Endodermal cell (in vitro differentiated cells): ENCODE data around the gene BCL2L2. TPM values are rescaled to one million over a fixed set of nuclear protein-coding genes. Genes with fewer than 3 reads are reported as not detected.
A peak's percentile ranks its signal among the peaks of the same experiment; 100 is the strongest.

ENCODE experiments used
- DNase-seq: peaks from one replicate; pipeline ENCODE4 v3.0.0-alpha.2; 2017
- H3K27ac ChIP-seq: 2 replicates; pipeline ENCODE4 v1.5.1; 2013; ENCODE audit warnings: mild to moderate bottlenecking, low read depth, low read length, moderate library complexity
- H3K27me3 ChIP-seq: 2 replicates; pipeline ENCODE4 v1.6.1; 2013; ENCODE audit warnings: mild to moderate bottlenecking, low read length, moderate library complexity; ENCODE audit not compliant: insufficient read depth, control insufficient read depth, poor library complexity, severe bottlenecking
- H3K36me3 ChIP-seq: 2 replicates; pipeline ENCODE4 v1.7.0; 2013; ENCODE audit warnings: mild to moderate bottlenecking, low read length, moderate library complexity; ENCODE audit not compliant: control insufficient read depth, insufficient read depth
- H3K4me1 ChIP-seq: one replicate; pipeline ENCODE4 v1.7.0; 2013; ENCODE audit warnings: low read length; ENCODE audit not compliant: control insufficient read depth, insufficient read depth
- H3K4me3 ChIP-seq: 2 replicates; pipeline ENCODE4 v1.5.1; 2013; ENCODE audit warnings: mild to moderate bottlenecking, low read length, moderate library complexity
- H3K9ac ChIP-seq: 2 replicates; pipeline ENCODE4 v1.6.1; 2013; ENCODE audit warnings: mild to moderate bottlenecking, low read length, moderate library complexity; ENCODE audit not compliant: poor library complexity, severe bottlenecking; ENCODE audit errors: extremely low read depth
- H3K9me3 ChIP-seq: 2 replicates; pipeline ENCODE4 v1.6.1; 2013; ENCODE audit warnings: mild to moderate bottlenecking, low read length, moderate library complexity; ENCODE audit not compliant: control insufficient read depth
- H3K27ac Mint-ChIP-seq: 2 replicates; pipeline ENCODE4 v1.8.0; 2020; ENCODE audit warnings: mixed read lengths
- H3K27me3 Mint-ChIP-seq: 2 replicates; pipeline ENCODE4 v1.8.0; 2021; ENCODE audit warnings: mild to moderate bottlenecking, mixed read lengths; ENCODE audit not compliant: insufficient read depth
- H3K36me3 Mint-ChIP-seq: 2 replicates; pipeline ENCODE4 v1.8.0; 2020; ENCODE audit warnings: low read depth, mixed read lengths
- H3K4me1 Mint-ChIP-seq: 2 replicates; pipeline ENCODE4 v1.8.0; 2020; ENCODE audit warnings: mixed read lengths
- H3K4me3 Mint-ChIP-seq: 2 replicates; pipeline ENCODE4 v1.8.0; 2020; ENCODE audit warnings: mild to moderate bottlenecking, moderate library complexity, mixed read lengths
- H3K9me3 Mint-ChIP-seq: 2 replicates; pipeline ENCODE4 v1.8.0; 2020; ENCODE audit warnings: mild to moderate bottlenecking, mixed read lengths
- CTCF ChIP-seq: fragments of 200-600 bp; sonication (generic); conservative IDR thresholded peaks from 2 replicates; pipeline ENCODE4 v1.5.0; 2021; ENCODE audit warnings: antibody characterized with exemption, mild to moderate bottlenecking
- WGBS, 2 experiments: methylation state at CpG; one replicate each; pipeline versions ENCODE4 v1.1.5 to v1.1.7; 2013; ENCODE audit warnings: missing lambda C conversion rate in 2 of 2, mixed read lengths in 1 of 2; ENCODE audit not compliant: insufficient coverage in 1 of 2, insufficient read length in 1 of 2; 5-methylcytosine and 5-hydroxymethylcytosine counted together
- total RNA-seq, 2 donors: library from RNA; stranded (reverse); fragmentation: NEBNext Ultra II Directional in 1 of 2; extraction: Animal tissue kit (Norgen Biotek cat#: 25700) in 1 of 2; gene quantifications; 2 replicates in 1 of 2; 3 replicates in 1 of 2; pipeline ENCODE4 v1.2.1, GENCODE V29; 2021

Gene BCL2L2
- total RNA-seq, 2 donors from 2014 or later: 21.9 to 29.5 TPM

DNA sequence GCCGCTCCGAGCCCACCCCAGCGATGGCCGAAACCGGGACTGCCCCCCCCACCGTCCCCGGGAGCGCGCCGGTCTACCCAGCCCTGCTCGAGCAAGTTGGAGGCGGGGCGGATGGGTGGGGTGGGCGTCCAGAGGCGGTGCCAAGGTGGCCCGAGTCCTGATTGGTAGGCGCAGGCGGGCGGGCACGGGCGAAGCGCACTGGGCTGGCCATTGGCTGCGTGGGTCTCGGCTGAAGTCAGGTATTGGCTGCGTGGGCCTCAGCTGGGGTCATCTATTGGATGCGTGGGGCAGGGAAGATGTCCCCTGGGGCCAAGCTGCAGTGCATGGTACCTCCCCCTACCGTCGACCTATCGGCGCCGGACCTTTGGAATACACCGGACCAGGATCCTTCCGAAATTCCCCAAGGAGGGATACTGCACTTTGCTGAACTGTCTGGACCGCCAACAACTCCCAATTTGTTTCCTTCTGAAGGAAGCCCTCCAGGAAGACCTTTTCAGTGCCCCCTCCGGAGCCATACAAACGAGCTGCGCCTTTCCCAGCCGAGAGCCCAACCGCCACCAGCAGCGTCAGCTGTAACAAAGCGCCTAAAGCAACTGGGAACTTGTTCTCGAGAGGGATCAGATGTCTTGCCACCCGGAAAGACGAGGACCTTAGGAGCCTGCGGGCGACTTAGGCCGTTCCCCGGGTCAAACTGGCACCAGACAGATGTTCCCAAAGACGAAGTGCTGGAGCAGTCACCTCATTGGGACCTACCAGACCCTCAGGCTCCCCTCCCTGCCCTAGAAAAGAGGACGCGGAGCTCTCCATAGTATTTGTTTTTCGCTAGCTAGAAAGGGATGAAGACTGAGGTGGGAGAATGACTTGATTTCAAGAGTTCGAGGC is 20.4 kb upstream of the BCL2L2 start, which contains the start of gene HOMEZ:
HOMEZ (minus strand) TSS at position 113 of the 882 bp plus-strand sequence. CDS start 180 bp downstream, outside the sequence.
- Histone ChIP-seq H3K27ac (peak within 1 kb of the TSS; percentile 94), H3K4me3 (peak within 1 kb of the TSS; percentile 92), H3K36me3 (no peaks in the 10 kb centered on the region), H3K9me3 (no peaks in the 10 kb centered on the region), H3K9ac (peak within 1 kb of the TSS; percentile 62), H3K4me1 (no peaks in the 10 kb centered on the region), H3K27me3 (peaks cover 26% of the 10 kb centered on the region)
- 0 to 1% methylated on average over 36 to 53 of the region's 53 CpGs for WGBS, 2 experiments
- peak; percentile 99 for DNase-seq
- Mint-ChIP-seq H3K9me3 (no peaks in the 10 kb centered on the region), H3K4me1 (peaks cover 21% of the 10 kb centered on the region), H3K27me3 (peaks cover 39% of the 10 kb centered on the region), H3K4me3 (peak within 1 kb of the TSS; percentile 90), H3K36me3 (peaks cover 5% of the 10 kb centered on the region), H3K27ac (peak within 1 kb of the TSS; percentile 100)
- peak; percentile 14 for TF ChIP-seq CTCF

GRCh38 chr14:23286902-23287479 is 19.6 kb upstream of the BCL2L2 start:
- Histone ChIP-seq H3K4me1 (no peaks in the 10 kb centered on the region), H3K9me3 (no peaks in the 10 kb centered on the region), H3K9ac (peak overlapping the region; percentile 18), H3K27me3 (peaks cover 33% of the 10 kb centered on the region), H3K27ac (peak overlapping the region; percentile 94), H3K4me3 (peak overlapping the region; percentile 92), H3K36me3 (no peaks in the 10 kb centered on the region)
- TF ChIP-seq CTCF: no peak
- Mint-ChIP-seq H3K36me3 (peaks cover 3% of the 10 kb centered on the region), H3K9me3 (no peaks in the 10 kb centered on the region), H3K4me3 (peak overlapping the region; percentile 90), H3K27me3 (peaks cover 46% of the 10 kb centered on the region), H3K27ac (peak overlapping the region; percentile 100), H3K4me1 (peaks cover 19% of the 10 kb centered on the region)
- DNase-seq: no peak
- 63 to 66% methylated on average over 4 to 6 of the region's 6 CpGs for WGBS, 2 experiments

DNA sequence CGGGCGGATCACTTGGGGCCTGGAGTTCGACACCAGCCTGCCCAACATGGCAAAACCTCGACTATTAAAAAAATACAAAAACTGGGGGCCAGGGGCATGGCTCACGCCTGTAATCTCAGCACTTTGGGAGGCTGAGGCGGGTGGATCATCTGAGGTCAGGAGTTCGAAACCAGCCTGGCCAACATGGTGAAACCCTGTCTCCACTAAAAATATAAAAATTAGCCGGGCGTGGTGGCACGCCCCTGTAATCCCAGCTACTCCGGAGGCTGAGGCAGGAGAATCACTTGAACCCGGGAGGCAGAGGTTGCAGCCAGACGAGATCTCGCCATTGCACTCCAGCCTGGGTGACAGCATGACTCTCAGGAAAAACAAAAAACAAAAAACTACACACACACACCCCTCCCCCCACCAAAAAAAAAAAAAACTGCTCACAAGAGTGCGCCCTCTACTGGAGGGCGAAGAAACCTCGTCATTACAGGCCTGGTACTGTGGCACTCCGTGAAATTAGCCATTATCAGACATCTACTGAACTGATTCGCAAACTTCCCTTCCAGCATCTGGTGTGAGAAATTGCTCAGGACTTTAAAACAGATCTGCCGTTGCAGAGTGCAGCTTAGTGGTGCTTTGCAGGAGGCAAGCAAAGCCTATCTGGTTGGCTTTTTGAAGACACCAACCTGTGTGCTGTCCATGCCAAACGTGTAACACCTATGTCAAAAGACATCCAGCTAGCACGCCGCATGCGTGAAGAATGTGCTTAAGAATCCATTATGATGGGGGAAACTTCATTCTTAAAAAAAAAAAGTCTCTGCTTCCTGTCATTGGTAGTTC is 11.7 kb upstream of the BCL2L2 start:
- peaks cover 73% of the 10 kb centered on the region for H3K27me3 Mint-ChIP-seq
- Histone ChIP-seq H3K9ac (no peak overlapping the region), H3K36me3 (peaks cover 6% of the 10 kb centered on the region), H3K27me3 (peaks cover 25% of the 10 kb centered on the region), H3K4me1 (no peaks in the 10 kb centered on the region), H3K4me3 (no peak overlapping the region), H3K27ac (no peak overlapping the region), H3K9me3 (no peaks in the 10 kb centered on the region)
- H3K27ac Mint-ChIP-seq: peak overlapping the region; percentile 77
- peaks cover 8% of the 10 kb centered on the region for H3K4me1 Mint-ChIP-seq
- no peaks in the 10 kb centered on the region for H3K9me3 Mint-ChIP-seq
- no peak overlapping the region for H3K4me3 Mint-ChIP-seq
- peaks cover 3% of the 10 kb centered on the region for H3K36me3 Mint-ChIP-seq
- WGBS, 2 experiments: 43 to 48% methylated on average over 17 to 24 of the region's 24 CpGs
- DNase-seq: peak; percentile 82
- TF ChIP-seq CTCF: peak; percentile 92
